Transverse colon (tissue), 4 donors: ENCODE results near the gene OGA. TPM values are rescaled to one million over a fixed set of nuclear protein-coding genes. Genes with fewer than 3 reads are reported as not detected.

Source experiments
- DNase-seq: peaks from one replicate; pipeline ENCODE4 v3.0.0-alpha.2; 2019
- H3K27ac ChIP-seq, 4 donors: fragments of 200-600 bp; sonication (generic); 2 replicates each; pipeline ENCODE4 v1.5.1; 2016 to 2018; ENCODE audit warnings: inconsistent platforms in 4 of 4
- H3K27me3 ChIP-seq: fragments of 200-600 bp; sonication (generic); 2 replicates; pipeline ENCODE4 v1.5.1; 2017; ENCODE audit warnings: inconsistent platforms
- H3K36me3 ChIP-seq, 4 donors: fragments of 200-600 bp; sonication (generic); 2 replicates each; pipeline ENCODE4 v1.5.1; 2017 to 2019; ENCODE audit warnings: inconsistent platforms in 4 of 4
- H3K4me1 ChIP-seq, 4 donors: fragments of 200-600 bp; sonication (generic); 2 replicates each; pipeline ENCODE4 v1.5.1; 2017 to 2020; ENCODE audit warnings: inconsistent platforms in 4 of 4
- H3K4me3 ChIP-seq, 4 donors: fragments of 200-600 bp; sonication (generic); 1 replicate in 1 of 4; 2 replicates in 3 of 4; pipeline versions ENCODE4 v1.5.1 to v1.6.1; 2017 to 2019; ENCODE audit warnings: inconsistent platforms in 4 of 4
- H3K9me3 ChIP-seq, 2 donors: fragments of 200-600 bp; sonication (generic); 2 replicates each; pipeline ENCODE4 v1.5.1; 2017 to 2019; ENCODE audit warnings: inconsistent platforms in 2 of 2
- EP300 ChIP-seq: sonication (generic); formaldehyde crosslinking; IDR thresholded peaks from one replicate; pipeline ENCODE4 v1.6.1; 2017; ENCODE audit warnings: antibody characterized with exemption, low read depth
- POLR2A ChIP-seq: fragments of 450-650 bp; IDR thresholded peaks from one replicate; pipeline ENCODE4 v1.6.1; 2016; ENCODE audit warnings: antibody characterized with exemption, mild to moderate bottlenecking, moderate library complexity
- POLR2AphosphoS5 ChIP-seq, 3 donors: sonication (generic); formaldehyde crosslinking; IDR thresholded peaks; one replicate each; pipeline ENCODE4 v1.6.1; 2016; ENCODE audit warnings: antibody characterized with exemption in 3 of 3
- WGBS, 2 donors: methylation state at CpG; one replicate each; pipeline ENCODE4 v1.1.5; 2018; ENCODE audit warnings: low coverage in 1 of 2; 5-methylcytosine and 5-hydroxymethylcytosine counted together
- in situ Hi-C, 4 donors: fragments of 200-750 bp; cut with MboI; loops; one replicate each; pipeline versions ENCODE4 v1.15.0 to v1.15.1; 2017; ENCODE audit warnings: low sequenced_read_pairs in 3 of 4, low pct_ligation_motif_present in 1 of 4, low pct_unique_long_range_greater_than_20kb in 1 of 4
- intact Hi-C: fragments of 100-400 bp; cut with DNase I; formaldehyde crosslinking; loops from one replicate; pipeline ENCODE4 v1.15.1; 2023; ENCODE audit warnings: low total_unique reads
- total RNA-seq, 4 donors: library from RNA; depleted of rRNA; stranded (reverse); fragments of >200 nt; gene quantifications; one replicate each; pipeline ENCODE4 v1.1.0, GENCODE V29; 2016
- TF ChIP-seq, protein P1 (sequence below), 5 experiments: fragments of 200-600 bp in 3 of 5; fragments of 450-650 bp in 2 of 5; sonication (generic) in 3 of 5; IDR thresholded peaks; 1 replicate in 2 of 5; 2 replicates in 3 of 5; pipeline ENCODE4 v1.5.1; 2016 to 2017; ENCODE audit warnings: antibody characterized with exemption in 5 of 5, inconsistent platforms in 3 of 5, mild to moderate bottlenecking in 2 of 5, moderate library complexity in 1 of 5

Gene OGA
- total RNA-seq, 4 donors from 2014 or later, result 114 to 608 (median 172) TPM

DNA sequence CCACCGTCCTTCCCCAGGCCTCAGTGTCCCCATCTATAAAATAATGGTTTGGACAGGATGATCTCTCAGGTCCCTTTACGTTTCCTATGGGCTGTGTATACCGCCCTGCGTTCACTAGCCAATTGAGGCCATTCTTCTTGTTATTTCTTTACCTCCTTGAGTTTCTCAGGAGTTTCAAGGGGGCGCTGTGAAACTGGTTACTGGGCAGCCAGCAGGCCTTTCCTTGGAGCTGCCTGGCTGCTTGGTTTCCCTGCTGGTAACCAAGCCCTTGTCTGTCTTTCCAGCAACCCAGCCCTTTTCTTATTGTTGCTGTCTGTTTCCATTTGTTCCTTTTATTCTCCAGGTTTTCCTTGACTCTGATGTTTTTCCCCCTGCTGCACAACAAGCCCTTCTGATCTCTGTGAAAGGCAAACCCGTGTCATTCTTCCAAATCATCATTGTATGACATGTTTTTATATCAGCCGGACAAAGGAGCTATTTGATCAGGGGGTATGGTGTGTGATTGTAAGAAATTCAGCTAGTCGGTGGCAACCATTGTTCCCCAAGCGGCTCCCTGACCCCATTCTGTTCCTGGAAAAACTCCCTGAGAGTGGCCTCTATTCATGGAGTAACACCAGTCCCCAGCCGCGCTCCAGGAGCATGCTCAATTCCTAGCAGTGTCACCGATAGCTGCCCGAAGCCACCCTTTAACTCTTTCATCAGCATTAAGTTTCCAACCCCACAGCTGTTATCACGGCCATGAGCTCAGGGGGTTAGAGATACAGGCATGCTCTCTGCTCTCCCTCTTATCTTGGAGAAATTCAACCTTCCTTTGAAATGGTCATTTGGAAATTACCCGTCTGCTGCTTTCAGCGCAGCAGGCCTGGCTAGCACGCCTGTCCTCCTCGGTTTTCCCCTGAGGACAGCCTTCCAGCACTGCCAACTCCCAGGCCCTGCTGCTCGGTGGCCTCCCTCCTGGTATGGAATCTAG is 68.9 kb downstream of the OGA start:
- peaks cover 20% of the 10 kb centered on the region for H3K27me3 ChIP-seq
- TF ChIP-seq, protein P1, sequence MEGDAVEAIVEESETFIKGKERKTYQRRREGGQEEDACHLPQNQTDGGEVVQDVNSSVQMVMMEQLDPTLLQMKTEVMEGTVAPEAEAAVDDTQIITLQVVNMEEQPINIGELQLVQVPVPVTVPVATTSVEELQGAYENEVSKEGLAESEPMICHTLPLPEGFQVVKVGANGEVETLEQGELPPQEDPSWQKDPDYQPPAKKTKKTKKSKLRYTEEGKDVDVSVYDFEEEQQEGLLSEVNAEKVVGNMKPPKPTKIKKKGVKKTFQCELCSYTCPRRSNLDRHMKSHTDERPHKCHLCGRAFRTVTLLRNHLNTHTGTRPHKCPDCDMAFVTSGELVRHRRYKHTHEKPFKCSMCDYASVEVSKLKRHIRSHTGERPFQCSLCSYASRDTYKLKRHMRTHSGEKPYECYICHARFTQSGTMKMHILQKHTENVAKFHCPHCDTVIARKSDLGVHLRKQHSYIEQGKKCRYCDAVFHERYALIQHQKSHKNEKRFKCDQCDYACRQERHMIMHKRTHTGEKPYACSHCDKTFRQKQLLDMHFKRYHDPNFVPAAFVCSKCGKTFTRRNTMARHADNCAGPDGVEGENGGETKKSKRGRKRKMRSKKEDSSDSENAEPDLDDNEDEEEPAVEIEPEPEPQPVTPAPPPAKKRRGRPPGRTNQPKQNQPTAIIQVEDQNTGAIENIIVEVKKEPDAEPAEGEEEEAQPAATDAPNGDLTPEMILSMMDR (IDR thresholded peaks at IDR 0.05), result no peak
- TF ChIP-seq POLR2AphosphoS5 (IDR thresholded peaks at IDR 0.05), result no peak
- no peak for TF ChIP-seq EP300
- intact Hi-C loops (no loop called here), in situ Hi-C loops (loop anchor here in 1 of 4 donors (25.0 kb wide), 1 partner anchor 537 kb away; no protein-coding TSS in a partner anchor)
- no peak overlapping the region for H3K27ac ChIP-seq
- no peak for DNase-seq
- no peaks in the 10 kb centered on the region for H3K9me3 ChIP-seq
- no peaks in the 10 kb centered on the region for H3K36me3 ChIP-seq
- WGBS, 2 donors, result 75 to 78% methylated on average over 6 to 19 of the region's 19 CpGs
- H3K4me3 ChIP-seq, result no peak overlapping the region
- H3K4me1 ChIP-seq, result no peaks in the 10 kb centered on the region

DNA sequence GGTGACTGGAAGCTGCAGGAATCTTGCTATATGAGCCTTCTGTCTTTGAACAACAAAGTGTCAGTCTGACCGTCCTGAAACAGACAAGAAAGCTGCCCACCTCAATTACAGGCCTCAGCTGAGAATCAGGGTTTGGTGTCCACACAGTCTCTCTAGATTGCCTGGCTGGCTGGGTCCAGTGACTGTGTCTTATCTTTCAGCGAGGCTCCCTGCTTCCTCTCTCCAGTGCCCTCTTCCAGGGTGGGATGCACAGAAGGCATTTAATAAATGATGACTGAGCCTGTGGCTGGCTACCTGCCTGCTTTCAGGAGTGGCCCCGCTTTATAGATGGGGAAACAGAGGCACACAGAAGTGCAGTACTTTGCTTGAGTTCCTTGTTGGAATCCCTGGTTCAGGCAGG is 69.7 kb downstream of the OGA start:
- peaks cover 11% of the 10 kb centered on the region for H3K27me3 ChIP-seq
- no peaks in the 10 kb centered on the region for H3K9me3 ChIP-seq
- H3K36me3 ChIP-seq, result no peaks in the 10 kb centered on the region
- H3K4me3 ChIP-seq, result no peak overlapping the region
- in situ Hi-C loops, result no loop called here
- TF ChIP-seq POLR2AphosphoS5 (IDR thresholded peaks at IDR 0.05), result no peak
- TF ChIP-seq, protein P1 (IDR thresholded peaks at IDR 0.05), result no peak
- TF ChIP-seq EP300, result no peak
- TF ChIP-seq POLR2A, result no peak
- intact Hi-C loops, result no loop called here
- 77 to 88% methylated on average over 3 of the region's 3 CpGs for WGBS, 2 donors
- no peak overlapping the region for H3K27ac ChIP-seq
- H3K4me1 ChIP-seq, result no peaks in the 10 kb centered on the region
- DNase-seq, result no peak

DNA sequence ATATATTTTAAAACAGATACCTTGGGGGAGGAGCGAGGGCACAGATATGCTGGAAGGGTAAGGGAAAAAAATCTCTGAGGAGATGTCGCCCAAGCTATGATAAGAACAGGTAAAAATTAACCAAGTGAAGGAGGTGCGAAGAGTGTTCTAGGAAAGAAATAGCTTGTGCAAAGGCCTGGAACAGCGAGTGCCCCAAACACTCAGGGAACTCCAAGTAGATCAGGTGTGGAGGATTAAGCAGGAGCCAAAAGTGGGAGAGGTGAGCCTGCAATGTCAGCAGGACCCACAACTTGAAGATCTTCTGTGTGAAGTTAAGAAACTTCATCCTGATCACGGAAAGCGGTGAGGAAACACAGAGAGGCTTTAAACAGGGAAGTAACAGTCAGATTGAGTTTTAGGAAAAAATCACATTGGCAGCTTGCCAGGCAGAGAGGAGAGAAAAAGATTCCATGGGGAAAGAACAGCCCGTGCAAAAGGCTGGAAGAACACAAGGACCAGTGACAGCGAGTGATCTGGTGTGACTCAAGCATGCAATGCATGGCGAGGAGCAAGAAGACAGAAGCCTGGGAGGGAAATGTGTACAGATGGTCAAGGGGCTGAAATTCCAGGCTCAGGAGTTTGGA is 73.1 kb downstream of the OGA start:
- Histone ChIP-seq H3K4me1 (no peaks in the 10 kb centered on the region), H3K27ac (no peak overlapping the region), H3K9me3 (no peaks in the 10 kb centered on the region), H3K4me3 (no peak overlapping the region), H3K27me3 (peaks cover 8% of the 10 kb centered on the region), H3K36me3 (no peaks in the 10 kb centered on the region)
- intact Hi-C loops (no loop called here), in situ Hi-C loops (no loop called here)
- WGBS, 2 donors, result 61 to 71% methylated on average over 8 to 9 of the region's 9 CpGs
- TF ChIP-seq POLR2AphosphoS5 (IDR thresholded peaks at IDR 0.05), result no peak
- DNase-seq, result no peak

DNA sequence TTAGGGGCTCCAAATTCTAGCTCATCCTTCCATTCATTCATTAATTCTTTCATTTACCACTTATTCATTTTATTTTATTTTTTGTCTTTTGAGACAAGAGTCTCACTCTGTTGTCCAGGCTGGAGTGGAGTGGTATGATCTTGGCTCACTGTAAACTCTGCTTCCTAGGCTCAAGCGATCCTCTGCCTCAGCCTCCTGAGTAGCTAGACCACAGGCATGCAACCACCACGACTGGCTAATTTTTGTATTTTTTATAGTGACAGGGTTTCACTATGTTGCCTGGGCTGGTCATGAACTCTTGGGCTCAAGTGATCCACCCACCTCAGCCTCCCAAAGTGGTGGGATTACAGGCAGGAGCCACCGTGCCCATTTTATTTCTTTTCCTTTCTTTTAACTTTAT is 74.0 kb downstream of the OGA start:
- DNase-seq, result no peak
- Histone ChIP-seq H3K27ac (no peak overlapping the region), H3K4me3 (no peak overlapping the region), H3K27me3 (peaks cover 16% of the 10 kb centered on the region), H3K4me1 (no peaks in the 10 kb centered on the region), H3K36me3 (no peaks in the 10 kb centered on the region), H3K9me3 (no peaks in the 10 kb centered on the region)
- in situ Hi-C loops (no loop called here), intact Hi-C loops (no loop called here)
- TF ChIP-seq, protein P1 (IDR thresholded peaks at IDR 0.05), result no peak
- no peak for TF ChIP-seq POLR2A
- WGBS, 2 donors, result 66 to 80% methylated on average over 3 of the region's 3 CpGs
